IPS DF 6.9 (cell line): ENCODE data around the gene SEMA4A.
"Not testable (repeated sequence)": the region's sequence is repeated elsewhere in the genome, so short reads cannot be mapped to it uniquely, and the experiment has no call there.

Experiments used
- DNase-seq: peaks from one replicate; pipeline ENCODE4 v3.0.0-alpha.2; 2013; ENCODE audit warnings: low read depth, low spot score
- H3K27ac ChIP-seq: one replicate; pipeline ENCODE4 v1.5.1; 2013; ENCODE audit warnings: low read length, control low read depth
- H3K27me3 ChIP-seq: 2 replicates; pipeline ENCODE4 v1.6.1; 2013; ENCODE audit warnings: mild to moderate bottlenecking, low read length; ENCODE audit not compliant: control insufficient read depth, insufficient read depth
- H3K36me3 ChIP-seq: 2 replicates; pipeline ENCODE4 v1.6.1; 2013; ENCODE audit warnings: low read length; ENCODE audit not compliant: control insufficient read depth, insufficient read depth
- H3K4me1 ChIP-seq: 2 replicates; pipeline ENCODE4 v1.6.1; 2013; ENCODE audit warnings: low read length; ENCODE audit not compliant: control insufficient read depth, insufficient read depth
- H3K4me3 ChIP-seq: 2 replicates; pipeline ENCODE4 v1.5.1; 2013; ENCODE audit warnings: mild to moderate bottlenecking, low read length
- H3K9me3 ChIP-seq: 2 replicates; pipeline ENCODE4 v1.6.1; 2013; ENCODE audit warnings: low read length, inconsistent platforms; ENCODE audit not compliant: control insufficient read depth, insufficient read depth
- WGBS: extraction: QIAGEN DNeasy Blood & Tissue Kit; methylation state at CpG from one replicate; pipeline ENCODE4 v1.1.7; 2013; ENCODE audit warnings: mixed read lengths, missing lambda C conversion rate; ENCODE audit not compliant: insufficient read length, insufficient coverage; 5-methylcytosine and 5-hydroxymethylcytosine counted together

Gene SEMA4A

GRCh38 chr1:156190265-156190664 lies 36.9 kb downstream of the SEMA4A start:
- H3K36me3 ChIP-seq, H3K27me3 ChIP-seq, H3K4me1 ChIP-seq, H3K27ac ChIP-seq, H3K9me3 ChIP-seq, H3K4me3 ChIP-seq, DNase-seq: not testable (repeated sequence)
- WGBS, result no CpG with 5 or more reads among the region's 4 CpGs

- Histone ChIP-seq H3K4me1 (peaks cover 1% of the 10 kb centered on the region), H3K27ac (no peak overlapping the region), H3K4me3 (no peak overlapping the region), H3K27me3 (no peaks in the 10 kb centered on the region), H3K9me3 (no peaks in the 10 kb centered on the region), H3K36me3 (no peaks in the 10 kb centered on the region)
- DNase-seq, result no peak
- WGBS, result no CpG with 5 or more reads among the region's 4 CpGs
These were observed 38.0 kb downstream of the SEMA4A start for GRCh38 chr1:156191292-156191964.

- H3K36me3 ChIP-seq, result no peaks in the 10 kb centered on the region
- WGBS, result no CpG with 5 or more reads among the region's 7 CpGs
- H3K4me3 ChIP-seq, result no peak overlapping the region
- no peaks in the 10 kb centered on the region for H3K27me3 ChIP-seq
- no peak for DNase-seq
- no peak overlapping the region for H3K27ac ChIP-seq
- H3K9me3 ChIP-seq, result no peaks in the 10 kb centered on the region
- H3K4me1 ChIP-seq, result peaks cover 1% of the 10 kb centered on the region
These were observed 39.8 kb downstream of the SEMA4A start for GRCh38 chr1:156193208-156193487.

GRCh38 chr1:156193488-156194299 lies 40.3 kb downstream of the SEMA4A start, which contains the start of gene SLC25A44:
Gene SLC25A44, plus strand, starts transcription at chr1:156194104. Its CDS starts 5,744 bp downstream, at chr1:156199848.
- no CpG with 5 or more reads among the region's 59 CpGs for WGBS
- Histone ChIP-seq H3K36me3 (no peaks in the 10 kb centered on the region), H3K27me3 (no peaks in the 10 kb centered on the region), H3K9me3 (no peaks in the 10 kb centered on the region), H3K4me3 (peak within 1 kb of the TSS; percentile 81), H3K27ac (no peak within 1 kb of the TSS), H3K4me1 (peaks cover 1% of the 10 kb centered on the region)
- DNase-seq, result peak; percentile 100

GRCh38 chr1:156194300-156194652 lies 40.9 kb downstream of the SEMA4A start:
- no peak for DNase-seq
- H3K27ac ChIP-seq, result no peak overlapping the region
- H3K9me3 ChIP-seq, result no peaks in the 10 kb centered on the region
- H3K36me3 ChIP-seq, result no peaks in the 10 kb centered on the region
- peaks cover 1% of the 10 kb centered on the region for H3K4me1 ChIP-seq
- H3K27me3 ChIP-seq, result no peaks in the 10 kb centered on the region
- peak overlapping the region; percentile 81 for H3K4me3 ChIP-seq
- WGBS, result no CpG with 5 or more reads among the region's 14 CpGs

DNA sequence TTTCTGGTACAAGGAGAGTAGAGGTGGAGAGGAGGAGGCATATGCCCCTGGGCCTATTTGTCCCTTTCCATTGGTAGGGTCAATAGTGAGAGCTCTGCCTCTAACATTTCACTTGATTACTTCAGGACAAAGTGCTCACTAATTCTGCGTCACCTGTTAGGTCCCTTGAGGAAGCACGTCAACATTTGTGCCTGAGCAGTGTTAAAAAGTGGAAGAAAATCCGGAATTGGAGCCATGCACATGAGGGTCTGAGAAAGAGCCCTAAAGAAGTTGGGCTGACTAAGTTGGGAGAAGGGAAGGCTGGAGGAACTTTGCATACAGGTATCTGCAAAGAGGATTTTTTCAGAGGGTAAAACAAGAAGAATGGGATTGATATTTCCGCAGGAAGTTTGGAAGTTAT lies 42.5 kb downstream of the SEMA4A start:
- H3K4me1 ChIP-seq, result peaks cover 1% of the 10 kb centered on the region
- no peak overlapping the region for H3K4me3 ChIP-seq
- 0 out of 2 replicates have a peak, but pooled peaks cover 4% of the 10 kb centered on the region for H3K36me3 ChIP-seq
- H3K9me3 ChIP-seq, result no peaks in the 10 kb centered on the region
- no peaks in the 10 kb centered on the region for H3K27me3 ChIP-seq
- no CpG with 5 or more reads among the region's 4 CpGs for WGBS
- H3K27ac ChIP-seq, result no peak overlapping the region
- DNase-seq, result no peak

GRCh38 chr1:156196445-156196844 lies 43.1 kb downstream of the SEMA4A start:
- Histone ChIP-seq H3K27ac (no peak overlapping the region), H3K36me3 (0 out of 2 replicates have a peak, but pooled peaks cover 4% of the 10 kb centered on the region), H3K27me3 (no peaks in the 10 kb centered on the region), H3K4me3 (no peak overlapping the region), H3K9me3 (no peaks in the 10 kb centered on the region), H3K4me1 (peaks cover 1% of the 10 kb centered on the region)
- DNase-seq, result no peak
- no CpG with 5 or more reads among the region's 2 CpGs for WGBS

DNA sequence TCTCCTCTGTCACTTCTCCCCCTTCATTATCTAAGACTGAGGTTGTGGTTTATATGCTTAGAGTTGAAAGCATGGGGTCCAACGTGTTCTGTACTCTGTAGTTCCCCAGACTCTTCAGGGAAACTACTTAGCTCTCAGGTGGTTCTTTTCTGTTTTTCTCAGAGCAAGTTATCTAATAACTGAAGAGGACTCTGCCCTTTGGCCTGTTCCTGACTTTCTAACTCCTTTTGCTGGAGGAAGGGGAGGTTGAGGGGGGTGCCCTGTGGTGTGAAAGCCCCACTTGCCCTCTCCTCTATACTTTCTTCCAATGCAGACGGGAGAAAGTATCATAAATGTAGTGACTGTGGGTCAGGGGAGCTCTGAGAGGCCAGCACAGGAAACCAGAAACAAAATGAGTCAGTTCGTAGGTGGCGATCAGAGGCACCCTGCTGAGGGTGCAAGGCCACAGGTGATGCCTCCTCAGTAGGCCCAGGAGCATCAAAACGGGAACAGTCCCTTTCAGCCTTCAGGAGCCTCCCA lies 45.5 kb downstream of the SEMA4A start:
- no peak overlapping the region for H3K4me3 ChIP-seq
- H3K36me3 ChIP-seq, result 0 out of 2 replicates have a peak, but pooled peaks cover 4% of the 10 kb centered on the region
- H3K27me3 ChIP-seq, result no peaks in the 10 kb centered on the region
- no peak for DNase-seq
- no peaks in the 10 kb centered on the region for H3K9me3 ChIP-seq
- no peak overlapping the region for H3K27ac ChIP-seq
- no CpG with 5 or more reads among the region's 5 CpGs for WGBS
- H3K4me1 ChIP-seq, result peaks cover 1% of the 10 kb centered on the region

DNA sequence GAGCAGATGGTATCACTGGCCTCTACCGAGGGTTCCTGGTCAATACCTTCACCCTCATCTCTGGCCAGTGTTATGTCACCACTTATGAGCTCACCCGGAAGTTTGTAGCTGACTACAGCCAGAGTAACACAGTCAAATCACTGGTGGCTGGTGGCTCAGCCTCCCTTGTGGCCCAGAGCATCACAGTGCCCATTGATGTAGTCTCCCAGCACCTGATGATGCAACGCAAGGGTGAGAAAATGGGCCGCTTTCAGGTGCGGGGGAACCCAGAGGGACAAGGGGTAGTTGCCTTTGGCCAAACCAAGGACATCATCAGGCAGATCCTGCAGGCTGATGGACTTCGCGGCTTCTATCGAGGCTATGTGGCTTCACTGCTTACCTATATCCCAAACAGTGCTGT lies 46.7 kb downstream of the SEMA4A start:
- no peak for DNase-seq
- H3K27me3 ChIP-seq, result no peaks in the 10 kb centered on the region

GRCh38 chr1:156203331-156203730 lies 49.9 kb downstream of the SEMA4A start:
- DNase-seq, result no peak
- peaks cover 6% of the 10 kb centered on the region; the same call in 1 of the 2 replicates for H3K36me3 ChIP-seq

More for the DNA sequence above, 46.7 kb downstream of the SEMA4A start:
- WGBS, result no CpG with 5 or more reads among the region's 8 CpGs
- Histone ChIP-seq H3K36me3 (0 out of 2 replicates have a peak, but pooled peaks cover 4% of the 10 kb centered on the region), H3K9me3 (no peaks in the 10 kb centered on the region), H3K4me3 (no peak overlapping the region), H3K27ac (no peak overlapping the region), H3K4me1 (no peaks in the 10 kb centered on the region)

More at GRCh38 chr1:156203331-156203730, 49.9 kb downstream of the SEMA4A start:
- Histone ChIP-seq H3K27ac (no peak overlapping the region), H3K4me1 (no peaks in the 10 kb centered on the region; the same call in 1 of the 2 replicates), H3K27me3 (no peaks in the 10 kb centered on the region), H3K4me3 (no peak overlapping the region), H3K9me3 (no peaks in the 10 kb centered on the region)
